NCI-H774 (cell line): ENCODE measurements around the gene GANC.
"Not testable (repeated sequence)": the region's sequence is repeated elsewhere in the genome, so short reads cannot be mapped to it uniquely, and the experiment has no call there.

Source experiments
- DNase-seq: peaks from one replicate; lab custom pipeline; 2025; lab: John Stamatoyannopoulos, UW

The GANC gene

DNA sequence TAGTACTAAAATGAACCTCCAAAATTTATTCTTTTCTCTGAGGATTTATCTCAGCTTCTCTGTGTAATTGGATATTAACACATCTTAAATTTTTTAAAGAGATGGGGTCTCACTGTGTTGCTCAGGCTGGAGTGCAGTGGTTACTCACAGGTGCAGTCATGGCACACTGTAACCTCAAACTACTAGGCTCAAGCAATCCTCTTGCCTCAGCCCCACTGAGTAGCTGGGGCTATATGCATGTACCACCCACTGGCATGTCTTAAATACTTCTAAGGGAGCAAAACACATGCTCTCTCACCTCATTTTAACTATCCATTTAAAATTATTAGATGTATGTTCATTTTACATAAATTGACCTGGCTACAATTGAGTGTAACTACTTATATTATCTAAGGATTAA lies 11.6 kb downstream of the GANC start:
- no peak for DNase-seq

GRCh38 chr15:42285034-42285433 lies 12.0 kb downstream of the GANC start:
- DNase-seq, result no peak

- DNase-seq, result no peak
Measured at GRCh38 chr15:42286445-42287029, 13.5 kb downstream of the GANC start.

DNA sequence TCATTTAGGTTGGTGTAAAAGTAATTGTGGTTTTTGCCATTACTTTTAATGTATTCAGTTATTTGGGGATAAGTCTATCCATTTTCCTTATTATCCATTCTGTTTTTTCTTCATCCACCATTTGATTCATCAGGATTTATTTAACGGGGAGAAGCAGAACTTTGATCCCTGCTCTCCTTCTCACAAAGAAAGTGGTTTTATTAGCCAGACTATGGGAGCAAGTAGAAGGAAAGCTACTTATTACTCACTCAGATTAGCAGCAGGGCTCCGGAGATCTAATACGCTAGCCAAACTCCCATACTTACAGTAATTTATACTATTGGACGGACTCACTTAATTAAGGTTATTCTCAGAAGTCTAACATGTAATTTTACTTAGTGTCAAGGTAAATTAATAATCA lies 14.9 kb downstream of the GANC start:
- no peak for DNase-seq

DNA sequence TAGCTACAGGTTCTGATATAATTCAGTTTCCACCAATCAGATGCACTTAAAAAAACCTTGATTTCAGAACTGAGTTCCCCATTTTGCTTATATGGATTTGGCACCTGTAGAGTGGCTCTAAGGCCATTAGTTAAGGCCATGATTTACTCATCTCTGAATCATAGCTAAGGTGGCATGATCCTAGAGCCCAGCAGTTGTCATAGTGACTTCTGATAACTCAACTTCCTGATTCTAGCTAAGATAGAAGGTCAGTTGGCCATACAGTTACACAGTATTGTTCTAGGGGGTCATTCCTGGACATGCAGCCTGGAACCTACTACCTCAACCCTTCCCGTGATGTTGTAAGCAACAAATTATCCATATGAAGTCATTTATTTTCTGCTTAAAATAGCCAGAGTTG lies 16.2 kb downstream of the GANC start:
- no peak for DNase-seq

GRCh38 chr15:42301004-42301403 lies 28.0 kb downstream of the GANC start:
- not testable (repeated sequence) for DNase-seq

DNA sequence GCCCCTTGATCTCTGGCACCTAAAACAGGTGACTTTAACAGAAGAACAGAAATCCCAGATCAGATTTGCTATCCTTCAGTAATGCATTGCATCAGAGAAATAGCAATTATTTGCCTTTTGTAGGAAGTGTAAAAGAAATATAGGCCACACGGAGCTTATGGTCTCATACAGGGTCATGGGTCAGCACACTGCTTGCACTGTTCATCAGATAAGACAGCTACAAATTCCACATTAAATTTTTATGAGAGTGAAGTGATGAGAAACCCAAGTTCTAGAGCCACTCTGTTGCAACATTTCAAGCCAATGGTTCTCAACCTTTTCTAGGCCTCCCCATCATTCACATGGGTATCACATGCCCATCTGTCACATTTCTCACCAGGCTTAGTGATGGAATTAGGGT lies 33.7 kb downstream of the GANC start:
- no peak for DNase-seq

GRCh38 chr15:42313463-42313862 lies 40.5 kb downstream of the GANC start:
- no peak for DNase-seq

GRCh38 chr15:42314818-42315217 lies 41.8 kb downstream of the GANC start:
- DNase-seq, result no peak

DNA sequence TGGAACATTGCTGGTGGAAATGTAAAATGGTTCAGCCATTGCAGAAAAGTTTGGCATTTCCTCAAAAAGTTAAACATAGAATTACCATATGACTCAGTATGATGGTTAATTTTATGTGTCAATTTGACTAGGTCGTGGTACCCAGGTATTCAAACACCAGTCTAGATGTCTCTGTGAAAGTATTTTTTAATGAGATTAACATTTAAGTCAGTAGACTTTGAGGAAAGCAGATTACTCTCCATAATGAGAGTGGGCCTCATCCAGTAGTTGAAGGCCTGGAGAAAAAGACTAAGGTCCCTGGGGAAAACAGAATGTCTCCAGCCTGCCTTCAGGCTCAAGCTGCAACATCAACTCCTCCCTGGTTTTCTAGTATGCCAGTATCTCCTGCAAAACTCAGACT lies 42.5 kb downstream of the GANC start:
- no peak for DNase-seq

DNA sequence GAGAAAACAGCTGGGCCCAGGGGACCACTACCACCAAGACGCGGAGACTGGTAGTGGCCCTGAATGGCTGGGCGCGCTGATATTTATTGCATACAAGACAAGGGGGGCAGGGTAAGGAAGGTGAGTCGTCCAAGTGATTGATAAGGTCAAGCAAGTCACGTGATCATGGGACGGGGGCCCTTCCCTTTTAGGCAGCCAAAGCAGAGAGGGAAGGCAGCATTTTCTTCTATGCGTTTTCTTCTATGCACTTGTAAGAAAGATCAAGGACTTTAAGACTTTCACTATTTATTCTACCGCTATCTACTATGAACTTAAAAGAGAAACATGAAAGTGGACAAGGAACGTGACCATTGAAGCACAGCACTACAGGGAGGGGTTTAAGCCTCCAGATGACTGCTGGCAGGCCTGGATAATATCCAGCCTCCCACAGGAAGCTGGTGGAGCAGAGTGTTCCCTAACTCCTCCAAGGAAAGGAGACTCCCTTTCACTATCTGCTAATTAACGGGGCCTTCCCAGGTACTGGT lies 43.3 kb downstream of the GANC start:
- DNase-seq, result not testable (repeated sequence)

- no peak for DNase-seq
Measured at GRCh38 chr15:42319206-42319605, 46.2 kb downstream of the GANC start.

- DNase-seq, result no peak
Measured at GRCh38 chr15:42324308-42324707, 51.3 kb downstream of the GANC start.

GRCh38 chr15:42329161-42329560 lies 56.2 kb downstream of the GANC start:
- DNase-seq, result no peak

GRCh38 chr15:42329992-42330391 lies 57.0 kb downstream of the GANC start:
- DNase-seq, result no peak

GRCh38 chr15:42331235-42331634 lies 58.2 kb downstream of the GANC start:
- DNase-seq, result no peak

DNA sequence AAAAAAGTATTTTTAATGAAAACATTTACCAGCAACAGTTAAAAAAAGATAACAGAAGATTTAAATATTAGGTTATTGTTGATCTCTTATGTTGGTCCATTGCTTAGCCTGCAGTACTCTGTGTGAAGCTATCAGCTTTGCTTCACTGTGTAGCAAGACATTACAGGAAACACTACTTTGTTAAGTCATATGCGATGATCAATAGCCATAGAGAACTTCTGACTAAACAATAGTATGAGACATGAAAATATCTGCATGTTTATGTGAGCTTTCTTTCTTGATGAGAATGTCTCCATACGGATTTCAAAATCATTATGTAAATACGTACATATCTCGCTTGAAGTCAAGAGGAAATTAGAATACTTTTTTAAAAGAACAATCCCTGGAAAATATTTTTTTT lies 59.3 kb downstream of the GANC start:
- no peak for DNase-seq

DNA sequence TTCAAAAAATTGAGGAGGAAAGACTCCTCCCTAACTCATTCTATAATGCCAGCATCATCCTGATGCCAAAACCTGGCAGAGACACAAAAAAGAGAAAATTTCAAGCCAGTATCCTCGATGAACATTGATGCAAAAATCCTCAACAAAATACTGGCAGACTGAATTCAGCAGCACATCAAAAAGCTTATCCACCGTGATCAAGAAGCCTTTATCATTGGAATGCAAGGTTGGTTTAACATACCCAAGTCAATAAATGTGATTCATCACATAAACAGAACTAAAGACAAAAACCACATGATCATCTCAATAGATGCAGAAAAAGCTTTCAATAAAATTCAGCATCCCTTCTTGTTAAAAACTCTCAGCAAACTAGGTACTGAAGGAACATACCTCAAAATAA lies 62.1 kb downstream of the GANC start:
- DNase-seq, result no peak

- DNase-seq, result not testable (repeated sequence)
Measured at GRCh38 chr15:42336650-42337049, 63.6 kb downstream of the GANC start.

DNA sequence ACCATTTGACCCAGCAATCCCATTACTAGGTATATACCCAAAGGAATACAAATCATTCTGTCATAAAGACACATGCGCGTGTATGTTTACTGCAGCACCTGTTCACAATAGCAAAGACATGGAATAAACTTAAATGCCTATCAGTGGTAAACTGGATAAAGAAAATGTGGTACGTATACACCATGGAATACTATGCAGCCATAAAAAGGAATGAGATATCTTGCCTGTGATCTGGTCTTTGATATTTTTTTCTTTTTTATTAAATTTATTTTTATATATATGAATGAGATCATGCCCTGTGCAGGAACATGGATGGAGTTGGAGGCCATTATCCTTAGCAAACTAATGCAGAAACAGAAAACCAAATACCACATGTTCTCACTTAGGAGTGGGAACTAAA lies 64.1 kb downstream of the GANC start:
- DNase-seq, result not testable (repeated sequence)

- DNase-seq, result no peak
Measured at GRCh38 chr15:42338500-42338899, 65.5 kb downstream of the GANC start.

DNA sequence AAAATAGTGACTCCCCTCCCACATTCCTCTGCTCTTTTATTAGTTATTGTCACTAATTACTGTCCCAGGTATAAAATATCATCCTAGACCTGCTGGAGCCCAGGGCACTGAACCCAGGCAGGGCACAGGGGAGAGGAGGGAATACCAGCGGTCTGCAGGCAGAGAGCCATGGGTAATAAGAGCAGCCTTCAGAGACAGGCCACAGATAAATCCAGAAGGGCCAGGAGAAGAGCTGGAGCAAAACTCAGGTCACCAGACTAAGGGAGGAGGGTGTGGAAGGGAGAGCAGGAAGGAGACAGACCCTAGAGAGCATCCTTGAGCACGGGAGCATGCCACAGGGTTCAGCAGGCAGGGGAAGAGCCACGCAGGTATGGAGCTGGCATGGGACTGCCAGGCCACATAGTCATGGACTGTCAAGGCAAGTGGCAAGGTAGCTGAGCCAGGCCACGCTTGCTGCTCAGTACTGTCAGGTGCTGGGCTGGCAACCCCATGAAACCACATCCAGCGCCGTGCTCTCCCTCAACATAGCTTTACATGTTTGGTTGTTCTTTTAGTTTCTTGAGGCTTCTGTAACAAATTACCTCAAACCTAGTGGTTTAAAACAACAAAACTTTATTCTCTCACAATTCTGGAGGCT lies 70.7 kb downstream of the GANC start:
- no peak for DNase-seq

- DNase-seq, result no peak
Measured at GRCh38 chr15:42344763-42345162, 71.8 kb downstream of the GANC start.

GRCh38 chr15:42345504-42345903 lies 72.5 kb downstream of the GANC start:
- DNase-seq, result no peak
